Duodenal mucosa (tissue), 2 donors: ENCODE measurements around the gene PRKAG1.

ENCODE experiments used
- H3K27ac ChIP-seq: one replicate; pipeline ENCODE4 v1.7.0; 2013; ENCODE audit warnings: low read depth, low read length
- H3K27me3 ChIP-seq, 2 donors: one replicate each; pipeline ENCODE4 v1.7.0; 2013; ENCODE audit warnings: low read length in 2 of 2, control low read depth in 1 of 2; ENCODE audit not compliant: insufficient read depth in 2 of 2, control insufficient read depth in 1 of 2
- H3K36me3 ChIP-seq, 2 donors: one replicate each; pipeline ENCODE4 v1.7.0; 2013; ENCODE audit warnings: low read length in 2 of 2, control low read depth in 1 of 2; ENCODE audit not compliant: insufficient read depth in 2 of 2, control insufficient read depth in 1 of 2
- H3K4me1 ChIP-seq, 2 donors: one replicate each; pipeline ENCODE4 v1.7.0; 2013; ENCODE audit warnings: low read length in 2 of 2, control low read depth in 1 of 2; ENCODE audit not compliant: insufficient read depth in 2 of 2, control insufficient read depth in 1 of 2
- H3K4me3 ChIP-seq, 2 donors: one replicate each; pipeline ENCODE4 v1.7.0; 2013; ENCODE audit warnings: low read length in 2 of 2, low read depth in 1 of 2
- H3K9ac ChIP-seq, 2 donors: one replicate each; pipeline ENCODE4 v1.7.0; 2013; ENCODE audit warnings: low read length in 2 of 2, low read depth in 1 of 2
- H3K9me3 ChIP-seq, 2 donors: one replicate each; pipeline ENCODE4 v1.7.0; 2013; ENCODE audit warnings: low read length in 2 of 2, control low read depth in 1 of 2; ENCODE audit not compliant: control insufficient read depth in 1 of 2

PRKAG1 gene

DNA sequence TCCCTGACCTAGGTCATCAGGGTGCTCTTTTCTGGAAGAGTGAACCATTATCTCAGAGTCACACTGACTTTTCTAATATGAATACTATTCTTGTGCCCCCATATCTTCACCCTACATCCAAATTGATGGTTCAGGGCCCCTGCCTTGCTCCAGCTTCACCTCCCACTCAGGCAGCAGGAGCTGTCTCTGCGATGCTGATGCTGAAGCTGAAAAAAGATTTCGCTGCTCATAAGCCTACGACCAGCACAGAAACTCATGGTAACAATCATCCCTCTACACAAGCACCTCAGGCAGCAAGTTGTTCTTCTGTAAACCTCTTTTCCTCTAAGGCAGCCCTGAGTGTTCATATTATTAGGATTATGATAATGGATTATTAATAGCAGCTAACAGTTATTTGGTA lies 64.5 kb downstream of the PRKAG1 start:
- Histone ChIP-seq H3K9ac (no peak overlapping the region), H3K27ac (no peak overlapping the region), H3K9me3 (no peaks in the 10 kb centered on the region), H3K4me3 (no peak overlapping the region), H3K36me3 (peaks cover 2 to 7% of the 10 kb centered on the region in 2 donors), H3K4me1 (peaks cover 21% of the 10 kb centered on the region in 2 donors), H3K27me3 (no peaks in the 10 kb centered on the region)

DNA sequence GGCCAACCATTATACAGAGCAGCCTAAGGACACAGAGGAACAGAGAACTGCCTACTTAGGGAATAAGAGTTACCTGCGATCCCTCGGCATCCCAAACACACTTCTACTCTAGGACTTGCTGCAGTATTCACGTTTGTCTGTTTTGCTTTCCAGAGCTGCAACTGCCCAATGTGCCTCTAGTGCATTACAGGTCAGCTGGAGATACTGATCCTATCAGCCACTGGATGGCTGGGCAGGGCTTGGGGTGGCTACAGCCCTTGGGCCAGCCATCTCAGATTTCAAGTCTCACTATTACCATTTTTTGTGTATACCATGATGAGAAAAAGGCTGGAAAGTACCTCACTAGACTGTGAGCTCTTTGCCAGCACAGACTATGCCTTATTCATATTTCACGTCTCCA lies 65.9 kb downstream of the PRKAG1 start:
- Histone ChIP-seq H3K4me3 (no peak overlapping the region), H3K9ac (no peak overlapping the region), H3K27ac (no peak overlapping the region), H3K36me3 (peaks cover 2 to 7% of the 10 kb centered on the region in 2 donors), H3K4me1 (peaks cover 15 to 17% of the 10 kb centered on the region in 2 donors), H3K9me3 (no peaks in the 10 kb centered on the region), H3K27me3 (no peaks in the 10 kb centered on the region)
